ENCODE measurements around the gene ADAT2. TPM values are rescaled to one million over a fixed set of nuclear protein-coding genes. Genes with fewer than 3 reads are reported as not detected.
A peak's percentile ranks its signal among the peaks of the same experiment; 100 is the strongest.

ADAT2 gene
- total and polyA plus RNA-seq, 2 of the 13 experiments (the other 11 are each of a cell fraction or from before 2014, with no cell fraction given): 10.5 to 18.3 TPM

GRCh38 chr6:143396497-143397226 is 53.8 kb downstream of the ADAT2 start (continued):
- TF ChIP-seq FOSL2 (CRISPR knock-in tag; IDR thresholded peaks at IDR 0.05) (peak; percentile 60), RFX3 (CRISPR knock-in tag; IDR thresholded peaks at IDR 0.05) (0 out of 2 replicates have a peak, but pooled peaks have one; percentile 24), ARNT (IDR thresholded peaks at IDR 0.05) (no peak), SP5 (CRISPR knock-in tag; IDR thresholded peaks at IDR 0.05; ENCODE audit: borderline replicate concordance, low read depth) (peak; percentile 96), ERF (CRISPR knock-in tag; IDR thresholded peaks at IDR 0.05) (peak; percentile 13; the same call in 1 of the 2 replicates), PREB (CRISPR knock-in tag; IDR thresholded peaks at IDR 0.05) (no peak), MXD4 (CRISPR knock-in tag; IDR thresholded peaks at IDR 0.05) (0 out of 2 replicates have a peak, but pooled peaks have one; percentile 10), PAXIP1 (CRISPR knock-in tag; conservative IDR thresholded peaks at IDR 0.05) (0 out of 2 replicates have a peak, but pooled peaks have one; percentile 37), FOXO4 (CRISPR knock-in tag; conservative IDR thresholded peaks at IDR 0.05) (no peak), PBX2 (CRISPR knock-in tag; IDR thresholded peaks at IDR 0.05) (peak; percentile 28; the same call in 1 of the 2 replicates), CREB3 (CRISPR knock-in tag; IDR thresholded peaks at IDR 0.05) (no peak), PBX3 (CRISPR knock-in tag; IDR thresholded peaks at IDR 0.05; ENCODE audit: borderline replicate concordance) (no peak), TBL1XR1 (IDR thresholded peaks at IDR 0.05; ENCODE audit: borderline replicate concordance, low read length, partially characterized antibody) (no peak), TCF7L2 (IDR thresholded peaks at IDR 0.05; ENCODE audit: low read depth, low read length) (0 out of 2 replicates have a peak, but pooled peaks have one; percentile 31), ZNF672 (CRISPR knock-in tag; IDR thresholded peaks at IDR 0.05) (no peak), HBP1 (CRISPR knock-in tag; IDR thresholded peaks at IDR 0.05; ENCODE audit: low read depth) (no peak), DRAP1 (CRISPR knock-in tag; IDR thresholded peaks at IDR 0.05) (peak; percentile 31; the same call in 1 of the 2 replicates)
